ENCODE data around the gene NOL11. TPM values are rescaled to one million over a fixed set of nuclear protein-coding genes. Genes with fewer than 3 reads are reported as not detected.
"Not testable (repeated sequence)": the region's sequence is repeated elsewhere in the genome, so short reads cannot be mapped to it uniquely, and the experiment has no call there.

The NOL11 gene
- total RNA-seq, 2 experiments from 2014 or later = 64.9 to 65.5 TPM

- CTCF ChIA-PET (ENCODE audit: unreplicated experiment) = no interaction called here
- DNase-seq (ENCODE audit: low spot score) = no peak
- Histone ChIP-seq H3K4me3 (ENCODE audit: low read depth, low read length, poor library complexity, severe bottlenecking) (no peak overlapping the region), H3K36me3 (ENCODE audit: insufficient read depth, low read length) (peaks cover 70% of the 10 kb centered on the region), H2AFZ (ENCODE audit: low read length) (no peak overlapping the region), H3K9me2 (ENCODE audit: insufficient read depth, low read length) (no peaks in the 10 kb centered on the region), H3K27ac (ENCODE audit: low read depth, low read length, poor library complexity, severe bottlenecking) (no peak overlapping the region), H3K79me2 (ENCODE audit: insufficient read depth, low read depth, low read length) (no peaks in the 10 kb centered on the region), H3K4me2 (ENCODE audit: low read length) (no peak overlapping the region), H3K9me3 (ENCODE audit: low read length) (peaks cover 17% of the 10 kb centered on the region), H3K4me1 (ENCODE audit: insufficient read depth, low read length, poor library complexity, severe bottlenecking) (no peaks in the 10 kb centered on the region), H4K20me1 (ENCODE audit: insufficient read depth, low read length) (no peaks in the 10 kb centered on the region)
- POLR2A ChIA-PET = interaction anchor here (1.1 kb wide), 1 partner anchor 25 kb away, joined by 4 read pairs; no protein-coding TSS in a partner anchor
- no TSS peak for BruUV-seq (replicated peaks)
- TF ChIP-seq CTCF (conservative IDR thresholded peaks at IDR 0.05; ENCODE audit: low read length) (no peak), EZH2phosphoT487 (IDR thresholded peaks at IDR 0.05; ENCODE audit: borderline replicate concordance, low read depth, low read length) (no peak)
- intact Hi-C loops (cut with micrococcal nuclease; ENCODE audit: unreplicated experiment) = no loop called here
Observed at GRCh38 chr17:67751101-67752074, 33.7 kb downstream of the NOL11 start.

GRCh38 chr17:67752160-67752559 lies 34.4 kb downstream of the NOL11 start:
- intact Hi-C loops (cut with micrococcal nuclease; ENCODE audit: unreplicated experiment); H3K79me2 ChIP-seq (ENCODE audit: insufficient read depth, low read depth, low read length); H3K27ac ChIP-seq (ENCODE audit: low read depth, low read length, poor library complexity, severe bottlenecking); H3K9me2 ChIP-seq (ENCODE audit: insufficient read depth, low read length); H3K4me2 ChIP-seq (ENCODE audit: low read length); H2AFZ ChIP-seq (ENCODE audit: low read length); DNase-seq (ENCODE audit: low spot score); BruUV-seq (replicated peaks); H3K4me3 ChIP-seq (ENCODE audit: low read depth, low read length, poor library complexity, severe bottlenecking); H4K20me1 ChIP-seq (ENCODE audit: insufficient read depth, low read length); H3K4me1 ChIP-seq (ENCODE audit: insufficient read depth, low read length, poor library complexity, severe bottlenecking); CTCF ChIA-PET (ENCODE audit: unreplicated experiment): not testable (repeated sequence)
- peaks cover 17% of the 10 kb centered on the region for H3K9me3 ChIP-seq (ENCODE audit: low read length)
- POLR2A ChIA-PET = interaction anchor here (0.6 to 0.7 kb wide), 3 partner anchors 13 to 775 kb away, joined by 3 to 5 read pairs (median 3); no protein-coding TSS in a partner anchor
- H3K36me3 ChIP-seq (ENCODE audit: insufficient read depth, low read length) = peaks cover 67% of the 10 kb centered on the region

- POLR2A ChIA-PET = interaction anchor here (0.7 kb wide), 1 partner anchor 18 kb away, joined by 3 read pairs; no protein-coding TSS in a partner anchor
- Histone ChIP-seq H2AFZ (ENCODE audit: low read length) (no peak overlapping the region), H3K4me2 (ENCODE audit: low read length) (no peak overlapping the region), H3K79me2 (ENCODE audit: insufficient read depth, low read depth, low read length) (no peaks in the 10 kb centered on the region), H3K9me2 (ENCODE audit: insufficient read depth, low read length) (no peaks in the 10 kb centered on the region), H3K27ac (ENCODE audit: low read depth, low read length, poor library complexity, severe bottlenecking) (no peak overlapping the region), H3K36me3 (ENCODE audit: insufficient read depth, low read length) (peaks cover 59% of the 10 kb centered on the region), H3K4me1 (ENCODE audit: insufficient read depth, low read length, poor library complexity, severe bottlenecking) (no peaks in the 10 kb centered on the region), H3K4me3 (ENCODE audit: low read depth, low read length, poor library complexity, severe bottlenecking) (no peak overlapping the region), H4K20me1 (ENCODE audit: insufficient read depth, low read length) (no peaks in the 10 kb centered on the region), H3K9me3 (ENCODE audit: low read length) (peaks cover 17% of the 10 kb centered on the region)
- no peak for DNase-seq (ENCODE audit: low spot score)
- no TSS peak for BruUV-seq (replicated peaks)
- intact Hi-C loops (cut with micrococcal nuclease; ENCODE audit: unreplicated experiment) = no loop called here
- TF ChIP-seq CTCF (conservative IDR thresholded peaks at IDR 0.05; ENCODE audit: low read length) (no peak), EZH2phosphoT487 (IDR thresholded peaks at IDR 0.05; ENCODE audit: borderline replicate concordance, low read depth, low read length) (no peak)
- CTCF ChIA-PET (ENCODE audit: unreplicated experiment) = no interaction called here
Observed at GRCh38 chr17:67753026-67753425, 35.3 kb downstream of the NOL11 start.
